HepG2 (cell line): Measurements from ENCODE around the gene GRIP1. TPM values are rescaled to one million over a fixed set of nuclear protein-coding genes. Genes with fewer than 3 reads are reported as not detected.

Source experiments
- ATAC-seq: fragments of 200-7000 bp; cut with Tn5 transposase; 3 replicates; pipeline ENCODE4 v1.9.1; 2020; ENCODE audit warnings: mild to moderate bottlenecking, moderate library complexity
- BruUV-seq: library from RNA; stranded (reverse); fragments of 400-500 nt; replicated peaks from 2 replicates; lab custom pipeline; 2021; lab: Mats Ljungman, UMichigan
- CTCF ChIA-PET: fragments of 300-600 bp; formaldehyde crosslinking; extraction: SDS; loops from one replicate; lab custom pipeline; 2021; ENCODE audit warnings: low total read pairs, inconsistent platforms, low intra/inter-chr PET ratio; lab: Yijun Ruan, JAX
- POLR2A ChIA-PET: fragments of 350-600 bp; sonication (Branson Sonifier 250); formaldehyde crosslinking; loops from one replicate; lab custom pipeline; 2020; ENCODE audit warnings: antibody characterized with exemption, inconsistent platforms; lab: Yijun Ruan, JAX
- DNase-seq: peaks from one replicate; pipeline ENCODE4 v3.0.0-alpha.2; 2015; ENCODE audit warnings: low spot score
- FAIRE-seq: peaks from 3 replicates; lab custom pipeline; 2011; peaks lifted over from hg19 to GRCh38; lab: Jason Lieb, UNC
- H2AFZ ChIP-seq: one replicate; pipeline ENCODE4 v1.6.1; 2011; ENCODE audit warnings: low read length, inconsistent platforms
- H3K27ac ChIP-seq: fragments of 300-600 bp; 3 replicates; pipeline ENCODE4 v1.8.0; 2011; ENCODE audit warnings: mixed run types, mild to moderate bottlenecking, mixed read lengths, low read length, inconsistent platforms; ENCODE audit not compliant: insufficient read depth; ENCODE audit errors: extremely low read length
- H3K27me3 ChIP-seq, 2 experiments: fragments of 200-600 bp in 1 of 2; 2 replicates in 1 of 2; 3 replicates in 1 of 2; pipeline versions ENCODE4 v1.6.0 to v1.8.0; 2011; ENCODE audit warnings: low read length in 2 of 2, mild to moderate bottlenecking in 2 of 2, moderate library complexity in 2 of 2, inconsistent platforms in 1 of 2; ENCODE audit not compliant: insufficient read depth in 2 of 2, control insufficient read depth in 1 of 2
- H3K36me3 ChIP-seq, 2 experiments: fragments of 200-600 bp in 1 of 2; replicated peaks in 1 of 2; 2 replicates in 1 of 2; 3 replicates in 1 of 2; pipeline versions ENCODE4 v1.5.1 to v1.8.0; 2011; ENCODE audit warnings: low read length in 2 of 2, inconsistent platforms in 1 of 2; ENCODE audit not compliant: insufficient read depth in 2 of 2, control insufficient read depth in 1 of 2
- H3K4me1 ChIP-seq: 2 replicates; pipeline ENCODE4 v1.5.1; 2012; ENCODE audit warnings: low read length, inconsistent platforms; ENCODE audit not compliant: insufficient read depth
- H3K4me2 ChIP-seq: 2 replicates; pipeline ENCODE4 v1.6.0; 2011; ENCODE audit warnings: low read depth, low read length, inconsistent platforms
- H3K4me3 ChIP-seq, 3 experiments: fragments of 200-600 bp in 1 of 3; sonication (generic), shearing (Covaris generic) in 1 of 3; replicated peaks in 1 of 3; 2 replicates each; pipeline ENCODE4 v1.5.1; 2011 to 2016; ENCODE audit warnings: low read length in 3 of 3, inconsistent platforms in 2 of 3, low read depth in 2 of 3, mild to moderate bottlenecking in 2 of 3, control low read depth in 1 of 3, mixed read lengths in 1 of 3; ENCODE audit not compliant: insufficient read depth in 1 of 3
- H3K79me2 ChIP-seq: one replicate; pipeline ENCODE4 v1.6.1; 2011; ENCODE audit warnings: low read length, inconsistent platforms; ENCODE audit not compliant: insufficient read depth
- H3K9ac ChIP-seq: 2 replicates; pipeline ENCODE4 v1.6.0; 2011; ENCODE audit warnings: mild to moderate bottlenecking, low read depth, low read length, inconsistent platforms; ENCODE audit not compliant: insufficient read depth
- H3K9me3 ChIP-seq: 2 replicates; pipeline ENCODE4 v1.5.1; 2012; ENCODE audit warnings: mild to moderate bottlenecking, low read length
- H4K20me1 ChIP-seq: 2 replicates; pipeline ENCODE4 v1.6.0; 2011; ENCODE audit warnings: inconsistent platforms, mild to moderate bottlenecking, low read length, moderate library complexity; ENCODE audit not compliant: insufficient read depth
- DRAP1 ChIP-seq: IDR thresholded peaks from 2 replicates; pipeline ENCODE4 v1.6.1; 2016; ENCODE audit warnings: missing genetic modification reagents, missing compliant biosample characterization
- ERF ChIP-seq: IDR thresholded peaks from 2 replicates; pipeline ENCODE4 v1.6.1; 2018; ENCODE audit warnings: missing biosample characterization, missing genetic modification reagents
- ETV6 ChIP-seq: sonication (generic); formaldehyde crosslinking; conservative IDR thresholded peaks from 2 replicates; pipeline ENCODE4 v1.4.0; 2020; ENCODE audit warnings: missing genetic modification reagents
- GFI1 ChIP-seq: sonication (generic); formaldehyde crosslinking; IDR thresholded peaks from 2 replicates; pipeline ENCODE4 v1.5.0; 2020; ENCODE audit warnings: missing genetic modification reagents, mild to moderate bottlenecking, borderline replicate concordance
- HHEX ChIP-seq: IDR thresholded peaks from 2 replicates; pipeline ENCODE4 v1.6.1; 2016; ENCODE audit warnings: control low read depth
- JDP2 ChIP-seq: sonication (generic); formaldehyde crosslinking; IDR thresholded peaks from 2 replicates; pipeline ENCODE4 v1.8.1; 2022; ENCODE audit warnings: missing genetic modification reagents, borderline replicate concordance
- NRL ChIP-seq: sonication (generic); formaldehyde crosslinking; IDR thresholded peaks from 2 replicates; pipeline ENCODE4 v1.5.0; 2020; ENCODE audit warnings: missing genetic modification reagents, mild to moderate bottlenecking, moderate library complexity, borderline replicate concordance
- PBX2 ChIP-seq: IDR thresholded peaks from 2 replicates; pipeline ENCODE4 v1.6.1; 2016; ENCODE audit warnings: control low read depth
- PRMT3 ChIP-seq: sonication (generic); formaldehyde crosslinking; IDR thresholded peaks from 2 replicates; pipeline ENCODE4 v1.8.1; 2022; ENCODE audit warnings: low read depth, mild to moderate bottlenecking, moderate library complexity, missing genetic modification reagents, borderline replicate concordance
- RELA ChIP-seq: sonication (generic); formaldehyde crosslinking; IDR thresholded peaks from 2 replicates; pipeline ENCODE4 v1.4.0; 2020; ENCODE audit warnings: missing genetic modification reagents
- RXRB ChIP-seq: IDR thresholded peaks from 2 replicates; pipeline ENCODE4 v1.6.1; 2016; ENCODE audit warnings: borderline replicate concordance, missing genetic modification reagents, missing compliant biosample characterization
- ZNF747 ChIP-seq: sonication (generic); formaldehyde crosslinking; IDR thresholded peaks from 2 replicates; pipeline ENCODE4 v1.8.1; 2023; ENCODE audit warnings: missing genetic modification reagents, mild to moderate bottlenecking, borderline replicate concordance
- ZNF841 ChIP-seq: sonication (generic); formaldehyde crosslinking; IDR thresholded peaks from 2 replicates; pipeline ENCODE4 v1.8.1; 2023; ENCODE audit warnings: missing genetic modification reagents, borderline replicate concordance
- WGBS: methylation state at CpG from one replicate; pipeline ENCODE4 v1.1.6; 2017; ENCODE audit warnings: low lambda C conversion rate; 5-methylcytosine and 5-hydroxymethylcytosine counted together
- in situ Hi-C: cut with HindIII; loops from 2 replicates; pipeline ENCODE4 v1.10.0; 2017; ENCODE audit warnings: low pct_unique_long_range_greater_than_20kb; ENCODE audit not compliant: extremely low pct_ligation_motif_present
- intact Hi-C: fragments of 100-400 bp; cut with micrococcal nuclease; formaldehyde crosslinking; loops from one replicate; pipeline ENCODE4 v1.10.0; 2022; ENCODE audit not compliant: unreplicated experiment
- polyA plus RNA-seq, 8 experiments: library from polyadenylated mRNA; depleted of rRNA in 3 of 8; stranded (reverse) in 7 of 8; unstranded in 1 of 8; fragments of >200 nt; fragmentation: Illumina TruSeq in 4 of 8; extraction: Trizol in 4 of 8; gene quantifications; 2 replicates each; pipeline versions ENCODE4 v1.2.1 to v1.2.3, GENCODE V29; 2011 to 2016; ENCODE audit warnings: low read depth in 4 of 8, missing spikeins in 1 of 8, mixed read lengths in 1 of 8; ENCODE audit not compliant: insufficient read depth in 1 of 8
- total RNA-seq, 5 experiments: library from RNA; depleted of rRNA; stranded (reverse); fragments of >200 nt; fragmentation: Illumina TruSeq; extraction: Trizol; gene quantifications; 2 replicates each; pipeline ENCODE4 v1.2.3, GENCODE V29; 2016; ENCODE audit warnings: low read depth in 1 of 5
- TF ChIP-seq, protein P1 (sequence below): sonication (generic); formaldehyde crosslinking; IDR thresholded peaks from 2 replicates; pipeline ENCODE4 v1.4.0; 2020; ENCODE audit warnings: mild to moderate bottlenecking, missing genetic modification reagents, borderline replicate concordance

GRIP1 gene
- total and polyA plus RNA-seq, 2 of the 13 experiments (the other 11 are each of a cell fraction or from before 2014, with no cell fraction given) = not detected

GRCh38 chr12:66537876-66538275, 141.0 kb downstream of the GRIP1 start:
- 45% methylated on average over 3 of the region's 3 CpGs for WGBS
- DNase-seq = no peak
- no TSS peak for BruUV-seq
- H4K20me1 ChIP-seq = no peaks in the 10 kb centered on the region
- CTCF ChIA-PET = no interaction called here
- in situ Hi-C loops (no loop called here), intact Hi-C loops (no loop called here)
- no peak overlapping the region for H2AFZ ChIP-seq
- H3K79me2 ChIP-seq = no peaks in the 10 kb centered on the region
- no peaks in the 10 kb centered on the region for H3K9me3 ChIP-seq
- FAIRE-seq = no peak
- no peak overlapping the region for H3K9ac ChIP-seq
- no peak for ATAC-seq
- no peak overlapping the region for H3K4me3 ChIP-seq
- no peaks in the 10 kb centered on the region for H3K27me3 ChIP-seq
- no peaks in the 10 kb centered on the region for H3K4me1 ChIP-seq
- POLR2A ChIA-PET = no interaction called here
- no peak overlapping the region for H3K4me2 ChIP-seq
- no peak overlapping the region for H3K27ac ChIP-seq
- H3K36me3 ChIP-seq = no peaks in the 10 kb centered on the region
- TF ChIP-seq GFI1 (CRISPR knock-in tag) (no peak), DRAP1 (CRISPR knock-in tag) (no peak), PBX2 (CRISPR knock-in tag) (no peak), ZNF841 (CRISPR knock-in tag) (no peak), RELA (CRISPR knock-in tag) (no peak), ERF (CRISPR knock-in tag) (no peak), ZNF747 (CRISPR knock-in tag) (no peak), PRMT3 (CRISPR knock-in tag) (no peak), RXRB (no peak), NRL (CRISPR knock-in tag) (no peak), ETV6 (CRISPR knock-in tag) (no peak), JDP2 (CRISPR knock-in tag) (no peak), HHEX (no peak)
- TF ChIP-seq, protein P1, sequence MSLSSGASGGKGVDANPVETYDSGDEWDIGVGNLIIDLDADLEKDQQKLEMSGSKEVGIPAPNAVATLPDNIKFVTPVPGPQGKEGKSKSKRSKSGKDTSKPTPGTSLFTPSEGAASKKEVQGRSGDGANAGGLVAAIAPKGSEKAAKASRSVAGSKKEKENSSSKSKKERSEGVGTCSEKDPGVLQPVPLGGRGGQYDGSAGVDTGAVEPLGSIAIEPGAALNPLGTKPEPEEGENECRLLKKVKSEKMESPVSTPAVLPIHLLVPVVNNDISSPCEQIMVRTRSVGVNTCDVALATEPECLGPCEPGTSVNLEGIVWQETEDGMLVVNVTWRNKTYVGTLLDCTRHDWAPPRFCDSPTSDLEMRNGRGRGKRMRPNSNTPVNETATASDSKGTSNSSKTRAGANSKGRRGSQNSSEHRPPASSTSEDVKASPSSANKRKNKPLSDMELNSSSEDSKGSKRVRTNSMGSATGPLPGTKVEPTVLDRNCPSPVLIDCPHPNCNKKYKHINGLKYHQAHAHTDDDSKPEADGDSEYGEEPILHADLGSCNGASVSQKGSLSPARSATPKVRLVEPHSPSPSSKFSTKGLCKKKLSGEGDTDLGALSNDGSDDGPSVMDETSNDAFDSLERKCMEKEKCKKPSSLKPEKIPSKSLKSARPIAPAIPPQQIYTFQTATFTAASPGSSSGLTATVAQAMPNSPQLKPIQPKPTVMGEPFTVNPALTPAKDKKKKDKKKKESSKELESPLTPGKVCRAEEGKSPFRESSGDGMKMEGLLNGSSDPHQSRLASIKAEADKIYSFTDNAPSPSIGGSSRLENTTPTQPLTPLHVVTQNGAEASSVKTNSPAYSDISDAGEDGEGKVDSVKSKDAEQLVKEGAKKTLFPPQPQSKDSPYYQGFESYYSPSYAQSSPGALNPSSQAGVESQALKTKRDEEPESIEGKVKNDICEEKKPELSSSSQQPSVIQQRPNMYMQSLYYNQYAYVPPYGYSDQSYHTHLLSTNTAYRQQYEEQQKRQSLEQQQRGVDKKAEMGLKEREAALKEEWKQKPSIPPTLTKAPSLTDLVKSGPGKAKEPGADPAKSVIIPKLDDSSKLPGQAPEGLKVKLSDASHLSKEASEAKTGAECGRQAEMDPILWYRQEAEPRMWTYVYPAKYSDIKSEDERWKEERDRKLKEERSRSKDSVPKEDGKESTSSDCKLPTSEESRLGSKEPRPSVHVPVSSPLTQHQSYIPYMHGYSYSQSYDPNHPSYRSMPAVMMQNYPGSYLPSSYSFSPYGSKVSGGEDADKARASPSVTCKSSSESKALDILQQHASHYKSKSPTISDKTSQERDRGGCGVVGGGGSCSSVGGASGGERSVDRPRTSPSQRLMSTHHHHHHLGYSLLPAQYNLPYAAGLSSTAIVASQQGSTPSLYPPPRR (CRISPR knock-in tag) = no peak
